Mesothelial cell of epicardium (in vitro differentiated cells): Measurements from ENCODE around the gene SOX6. TPM values are rescaled to one million over a fixed set of nuclear protein-coding genes. Genes with fewer than 3 reads are reported as not detected.

Source experiments
- DNase-seq, 2 experiments: peaks; one replicate each; pipeline ENCODE4 v3.0.0; 2021; ENCODE audit warnings: low spot score in 2 of 2; ENCODE audit not compliant: unreplicated experiment in 2 of 2
- H3K27ac Mint-ChIP-seq: 2 replicates; pipeline ENCODE4 v1.8.0; 2021; ENCODE audit warnings: mixed read lengths
- H3K27me3 Mint-ChIP-seq: 2 replicates; pipeline ENCODE4 v1.8.0; 2021; ENCODE audit warnings: low read depth, mixed read lengths
- H3K36me3 Mint-ChIP-seq: 2 replicates; pipeline ENCODE4 v1.8.0; 2021; ENCODE audit warnings: mixed read lengths
- H3K4me1 Mint-ChIP-seq: 2 replicates; pipeline ENCODE4 v1.8.0; 2021; ENCODE audit warnings: mixed read lengths
- H3K4me3 Mint-ChIP-seq: 2 replicates; pipeline ENCODE4 v1.8.0; 2021; ENCODE audit warnings: mild to moderate bottlenecking, moderate library complexity, mixed read lengths
- H3K9me3 Mint-ChIP-seq: 2 replicates; pipeline ENCODE4 v1.8.0; 2021; ENCODE audit warnings: mixed read lengths
- CTCF ChIP-seq: fragments of 200-600 bp; sonication (generic); IDR thresholded peaks from one replicate; pipeline ENCODE4 v1.5.0; 2021; ENCODE audit warnings: antibody characterized with exemption; ENCODE audit not compliant: unreplicated experiment
- total RNA-seq: library from RNA; stranded (reverse); gene quantifications from 3 replicates; pipeline ENCODE4 v1.2.1, GENCODE V29; 2021

The SOX6 gene
- total RNA-seq, 1 donor from 2014 or later = 46.4 TPM

- no peaks in the 10 kb centered on the region for H3K9me3 Mint-ChIP-seq
- H3K27me3 Mint-ChIP-seq = no peaks in the 10 kb centered on the region
- DNase-seq = no peak
- peak overlapping the region; percentile 1 for H3K27ac Mint-ChIP-seq
- H3K4me1 Mint-ChIP-seq = peaks cover 25% of the 10 kb centered on the region
- H3K36me3 Mint-ChIP-seq = no peaks in the 10 kb centered on the region
- TF ChIP-seq CTCF = no peak
- H3K4me3 Mint-ChIP-seq = no peak overlapping the region
Measured at GRCh38 chr11:16336204-16336603, 20.1 kb downstream of the SOX6 start.

GRCh38 chr11:16335236-16335962 lies 20.9 kb downstream of the SOX6 start:
- Mint-ChIP-seq H3K4me3 (no peak overlapping the region), H3K9me3 (no peaks in the 10 kb centered on the region)

GRCh38 chr11:16326679-16327297 lies 29.6 kb downstream of the SOX6 start:
- Mint-ChIP-seq H3K36me3 (peaks cover 17% of the 10 kb centered on the region), H3K4me3 (no peak overlapping the region), H3K4me1 (no peaks in the 10 kb centered on the region), H3K27ac (no peak overlapping the region), H3K9me3 (peaks cover 8% of the 10 kb centered on the region), H3K27me3 (no peaks in the 10 kb centered on the region)
- DNase-seq = no peak
- no peak for TF ChIP-seq CTCF

More at GRCh38 chr11:16335236-16335962, 20.9 kb downstream of the SOX6 start:
- DNase-seq = no peak
- H3K27ac Mint-ChIP-seq = peak overlapping the region; percentile 63
- TF ChIP-seq CTCF = no peak
- no peaks in the 10 kb centered on the region for H3K27me3 Mint-ChIP-seq
- peaks cover 25% of the 10 kb centered on the region for H3K4me1 Mint-ChIP-seq
- H3K36me3 Mint-ChIP-seq = peaks cover 2% of the 10 kb centered on the region

- peaks cover 10% of the 10 kb centered on the region for H3K36me3 Mint-ChIP-seq
- TF ChIP-seq CTCF = no peak
- H3K9me3 Mint-ChIP-seq = peaks cover 8% of the 10 kb centered on the region
- H3K27me3 Mint-ChIP-seq = no peaks in the 10 kb centered on the region
- no peak overlapping the region for H3K27ac Mint-ChIP-seq
- H3K4me1 Mint-ChIP-seq = no peaks in the 10 kb centered on the region
- DNase-seq = no peak
- no peak overlapping the region for H3K4me3 Mint-ChIP-seq
Measured at GRCh38 chr11:16322190-16322589, 34.2 kb downstream of the SOX6 start.

- no peak overlapping the region for H3K4me3 Mint-ChIP-seq
- TF ChIP-seq CTCF = no peak
- DNase-seq = no peak
- no peaks in the 10 kb centered on the region for H3K27me3 Mint-ChIP-seq
- H3K27ac Mint-ChIP-seq = no peak overlapping the region
- H3K9me3 Mint-ChIP-seq = peaks cover 6% of the 10 kb centered on the region
- no peaks in the 10 kb centered on the region for H3K4me1 Mint-ChIP-seq
- H3K36me3 Mint-ChIP-seq = peaks cover 9% of the 10 kb centered on the region
Measured at GRCh38 chr11:16321148-16321547, 35.2 kb downstream of the SOX6 start.
